DMS153 (cell line): Measurements from ENCODE around the gene VEGFB.

ENCODE experiments used
- DNase-seq: peaks from one replicate; lab custom pipeline; 2025; lab: John Stamatoyannopoulos, UW

VEGFB gene

GRCh38 chr11:64262271-64263002 lies 28.1 kb downstream of the VEGFB start:
- DNase-seq = no peak

GRCh38 chr11:64263021-64263946 lies 28.9 kb downstream of the VEGFB start:
- no peak for DNase-seq

- DNase-seq = no peak
Observed at GRCh38 chr11:64263947-64264317, 29.5 kb downstream of the VEGFB start.

- DNase-seq = no peak
Observed at GRCh38 chr11:64264371-64264852, 30.0 kb downstream of the VEGFB start.

GRCh38 chr11:64265176-64266160 lies 31.1 kb downstream of the VEGFB start:
- DNase-seq = no peak

GRCh38 chr11:64266339-64266738 lies 32.0 kb downstream of the VEGFB start:
- no peak for DNase-seq

- DNase-seq = no peak
Observed at GRCh38 chr11:64267207-64267945, 33.0 kb downstream of the VEGFB start.

- DNase-seq = no peak
Observed at GRCh38 chr11:64268025-64268892, 33.9 kb downstream of the VEGFB start.

- no peak for DNase-seq
Observed at GRCh38 chr11:64268893-64269539, 34.6 kb downstream of the VEGFB start.

GRCh38 chr11:64269540-64270220 lies 35.3 kb downstream of the VEGFB start:
- peak; percentile 99 for DNase-seq

- DNase-seq = no peak
Observed at GRCh38 chr11:64275031-64275800, 40.8 kb downstream of the VEGFB start.

GRCh38 chr11:64275841-64276240 lies 41.5 kb downstream of the VEGFB start:
- DNase-seq = no peak

GRCh38 chr11:64276653-64277431 lies 42.5 kb downstream of the VEGFB start:
- DNase-seq = no peak

GRCh38 chr11:64278576-64279190 lies 44.3 kb downstream of the VEGFB start:
- no peak for DNase-seq

- no peak for DNase-seq
Observed at GRCh38 chr11:64281957-64282770, 47.8 kb downstream of the VEGFB start.

- DNase-seq = no peak
Observed at GRCh38 chr11:64283092-64283491, 48.7 kb downstream of the VEGFB start.
